ENCODE results near the gene RPL37.
"Not testable (repeated sequence)": the region's sequence is repeated elsewhere in the genome, so short reads cannot be mapped to it uniquely, and the experiment has no call there.

RPL37 gene

DNA sequence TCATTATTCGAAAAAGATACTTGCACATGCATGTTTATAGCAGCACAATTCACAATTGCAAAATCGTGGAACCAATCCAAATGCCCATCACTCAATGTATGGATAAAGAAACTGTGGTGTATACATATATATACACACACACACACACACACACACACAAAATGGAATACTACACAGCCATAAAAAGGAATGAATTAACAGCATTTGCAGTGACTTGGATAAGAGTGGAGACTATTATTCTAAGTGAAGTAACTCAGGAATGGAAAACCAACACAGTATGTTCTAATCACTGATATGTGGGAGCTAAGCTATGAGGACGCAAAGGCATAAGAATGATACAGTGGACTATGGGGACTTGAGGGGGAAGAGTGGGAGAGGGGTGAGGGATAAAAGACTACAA is 40.1 kb downstream of the RPL37 start:
- not testable (repeated sequence) for DNase-seq

DNA sequence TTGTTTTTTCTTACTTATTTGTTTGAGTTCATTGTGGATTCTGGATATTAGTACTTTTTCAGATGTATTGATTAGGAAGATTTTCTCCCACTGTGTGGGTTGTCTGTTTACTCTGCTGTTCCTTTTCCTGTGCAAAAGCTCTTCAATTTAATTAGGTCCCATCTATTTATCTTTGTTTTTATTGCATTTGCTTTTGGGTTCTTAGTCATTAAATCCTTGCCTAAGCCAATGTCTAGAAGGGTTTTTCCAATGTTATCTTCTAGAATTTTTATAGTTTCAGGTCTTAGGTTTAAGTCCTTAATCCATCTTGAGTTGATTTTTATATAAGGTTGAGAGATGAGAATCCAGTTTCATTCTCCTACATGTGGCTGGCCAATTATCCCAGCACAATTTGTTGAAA is 40.7 kb downstream of the RPL37 start:
- DNase-seq: not testable (repeated sequence)

DNA sequence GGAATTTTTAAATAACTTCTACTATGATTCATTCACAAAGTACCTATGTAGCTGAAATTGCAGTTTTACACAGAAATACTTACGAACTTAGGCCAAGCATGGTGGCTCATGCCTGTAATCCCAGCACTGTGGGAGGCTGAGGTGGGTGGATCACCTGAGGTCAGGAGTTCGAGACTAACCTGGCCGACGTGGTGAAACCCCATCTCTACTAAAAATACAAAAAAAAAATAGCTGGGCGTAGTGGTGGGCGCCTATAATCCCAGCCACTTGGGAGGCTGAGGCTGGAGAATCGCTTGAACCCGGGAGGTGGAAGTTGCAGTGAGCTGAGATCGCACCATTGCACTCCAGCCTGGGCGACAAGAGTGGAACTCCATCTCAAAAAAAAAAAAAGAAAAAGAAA is 42.3 kb downstream of the RPL37 start:
- not testable (repeated sequence) for DNase-seq

DNA sequence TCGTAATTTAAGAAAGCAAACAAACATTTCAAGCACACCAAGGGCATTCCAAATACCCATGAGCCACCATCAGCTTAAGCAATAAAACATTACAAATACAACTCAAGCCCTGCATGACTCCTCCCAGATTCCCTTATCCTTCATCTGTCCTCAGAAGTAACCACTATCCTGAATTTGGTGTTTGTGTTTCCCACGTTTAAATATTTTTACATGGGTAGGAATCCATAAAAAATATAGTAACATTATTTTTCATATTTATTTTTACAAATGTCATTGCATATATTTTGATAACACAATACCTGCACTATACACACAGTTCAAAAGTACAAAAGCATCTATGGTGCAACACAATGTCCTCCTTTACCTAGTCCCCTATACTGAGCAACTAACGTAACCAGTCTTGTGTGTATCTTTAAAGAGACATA is 43.3 kb downstream of the RPL37 start:
- no peak for DNase-seq

DNA sequence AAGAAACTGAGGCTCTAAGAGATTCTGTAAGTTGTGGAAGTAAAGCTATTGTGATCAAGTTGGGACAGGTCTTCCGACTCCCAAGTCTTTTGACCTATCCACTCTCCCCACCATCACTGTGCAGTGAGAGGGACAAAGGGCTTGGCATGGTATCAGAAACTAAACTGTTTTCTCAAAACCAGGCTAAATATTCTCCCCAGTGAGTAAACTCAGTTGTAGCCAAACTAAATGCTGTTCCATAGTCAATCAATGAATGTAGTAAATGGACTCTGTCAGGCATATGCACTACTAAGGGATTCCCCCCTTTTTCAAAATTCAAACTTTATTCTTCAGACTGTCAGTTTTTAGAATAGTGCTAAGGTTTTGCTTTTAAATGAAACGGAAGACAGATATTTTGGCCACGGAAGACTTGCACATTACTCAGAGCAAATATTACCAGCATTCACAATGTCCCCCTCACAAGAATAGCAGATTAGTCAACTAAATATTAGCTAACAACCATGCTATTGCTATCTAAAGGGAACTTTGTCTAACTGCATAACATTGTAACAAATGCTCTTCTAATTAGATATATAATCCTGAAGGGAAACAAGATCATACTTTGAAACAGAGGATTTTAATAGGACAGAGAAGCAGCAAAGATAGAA is 44.0 kb downstream of the RPL37 start:
- no peak for DNase-seq

DNA sequence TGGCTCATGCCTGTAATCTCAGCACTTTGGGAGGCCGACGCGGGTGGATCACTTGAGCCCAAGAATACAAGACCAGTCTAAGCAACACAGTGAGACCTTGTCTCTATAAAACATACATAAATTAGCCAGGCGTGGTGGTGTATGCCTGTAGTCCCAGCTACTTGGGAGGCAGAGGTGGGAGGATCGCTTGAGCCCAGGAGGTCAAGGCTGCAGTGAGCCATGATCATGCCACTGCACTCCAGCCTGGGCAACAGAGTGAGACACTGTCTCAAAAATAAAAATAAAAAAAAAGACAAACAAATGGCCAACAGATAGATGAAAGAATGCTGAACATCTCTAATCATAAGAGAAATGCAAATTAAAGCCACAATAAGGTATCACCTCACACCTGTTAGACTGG is 46.1 kb downstream of the RPL37 start:
- DNase-seq: not testable (repeated sequence)

DNA sequence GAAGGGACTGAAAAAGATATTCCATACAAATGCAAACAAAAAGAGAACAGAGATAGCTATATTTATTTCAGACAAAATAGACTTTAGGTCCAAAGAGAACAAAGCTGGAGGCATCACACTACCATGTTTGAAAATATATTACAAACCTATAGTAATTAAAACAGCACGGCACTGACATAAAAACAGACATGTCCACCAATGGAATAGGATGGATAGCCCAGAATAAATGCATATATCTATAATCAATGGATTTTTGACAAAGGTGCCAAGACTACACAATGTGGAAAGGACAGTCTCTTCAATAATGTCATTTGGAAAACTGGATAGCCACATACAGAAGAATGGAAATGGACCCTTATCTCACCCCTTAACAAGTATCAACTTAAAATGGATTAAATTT is 47.0 kb downstream of the RPL37 start:
- DNase-seq: no peak

DNA sequence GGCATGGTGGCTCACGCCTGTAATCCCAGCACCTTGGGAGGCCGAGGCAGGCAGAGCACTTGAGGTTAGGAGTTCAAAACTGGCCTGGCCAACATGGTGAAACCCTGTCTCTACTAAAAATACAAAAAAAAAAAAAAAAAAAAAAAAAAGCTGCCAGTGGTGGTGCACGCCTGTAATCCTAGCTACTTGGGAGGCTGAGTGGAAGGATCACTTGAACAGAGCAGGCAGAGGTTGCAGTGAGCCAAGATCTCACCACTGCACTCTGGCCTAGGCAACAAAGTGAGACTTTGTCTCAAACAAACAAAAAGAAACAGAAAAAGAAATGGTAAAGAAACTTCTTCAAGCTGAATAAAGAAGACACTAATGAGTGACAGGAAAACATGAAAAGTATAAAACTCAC is 48.4 kb downstream of the RPL37 start:
- DNase-seq: not testable (repeated sequence)

DNA sequence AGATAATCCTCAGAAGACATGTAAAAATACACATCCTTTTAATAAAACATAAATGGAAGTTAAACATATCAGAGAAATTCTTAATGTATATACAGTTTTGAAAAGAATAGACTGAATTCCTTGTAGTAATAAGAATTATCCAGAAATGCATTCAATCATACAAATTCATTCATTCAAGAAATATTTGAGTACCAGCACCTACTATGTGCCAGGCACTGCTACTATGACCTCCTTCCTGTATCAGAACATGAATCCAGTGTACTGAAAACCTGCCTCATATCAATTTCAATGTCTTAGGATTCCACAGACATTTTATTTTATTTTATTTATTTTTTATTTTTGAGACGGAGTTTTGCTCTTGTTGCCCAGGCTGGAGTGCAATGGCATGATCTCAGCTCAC is 50.1 kb downstream of the RPL37 start:
- no peak for DNase-seq

DNA sequence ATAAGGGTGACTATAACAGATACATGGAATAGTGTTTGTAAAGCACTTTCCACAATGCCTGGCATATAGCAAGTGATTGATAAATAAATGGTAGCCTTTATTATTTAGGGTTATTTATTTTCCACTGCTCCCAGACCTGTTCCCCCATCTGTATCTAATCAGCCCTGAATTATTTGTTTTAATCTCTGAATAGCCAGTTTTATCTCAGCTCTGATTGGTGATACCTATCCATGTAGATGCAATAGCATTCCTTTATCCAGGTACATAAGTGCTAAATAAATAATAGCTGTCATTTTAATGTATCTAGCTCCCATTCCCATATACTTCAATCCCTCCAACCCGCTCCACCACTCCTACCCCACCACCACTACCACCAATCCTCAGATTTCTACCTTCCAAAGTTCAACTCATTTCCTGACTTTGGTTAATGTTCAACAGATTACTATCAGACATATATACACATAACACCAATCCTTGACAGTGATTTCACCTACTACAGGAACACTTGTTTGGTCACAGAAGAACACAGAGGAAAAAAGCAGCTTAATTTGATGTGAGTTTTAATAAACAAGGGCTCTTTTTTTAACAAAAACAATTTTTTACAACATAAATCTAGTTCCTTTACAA is 50.9 kb downstream of the RPL37 start:
- no peak for DNase-seq

DNA sequence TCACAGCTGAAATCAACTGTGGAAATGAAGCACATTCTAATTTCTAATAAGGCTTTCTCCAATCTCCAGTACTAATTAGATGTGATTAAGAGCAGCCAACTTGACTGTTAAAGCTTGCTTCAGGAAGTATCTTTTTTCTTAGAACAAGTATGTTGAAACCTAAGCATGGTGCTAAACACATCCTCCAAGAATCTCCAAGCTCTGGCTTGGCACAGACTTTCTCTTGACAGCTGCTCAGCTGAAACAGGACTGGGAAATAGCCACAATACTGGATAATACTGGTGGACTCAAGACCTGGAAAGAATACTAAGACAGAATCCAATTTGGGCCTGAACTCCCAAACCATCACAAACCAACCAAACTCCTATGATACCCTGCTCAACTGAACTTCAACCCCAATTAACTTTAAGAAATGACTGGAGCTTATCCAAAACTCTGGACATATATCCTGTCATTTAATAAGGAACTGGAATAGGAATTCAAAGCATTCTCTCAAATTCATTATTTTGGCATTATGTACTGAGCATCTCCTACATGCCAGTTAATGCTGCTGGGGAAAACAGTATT is 53.1 kb downstream of the RPL37 start:
- DNase-seq: no peak

DNA sequence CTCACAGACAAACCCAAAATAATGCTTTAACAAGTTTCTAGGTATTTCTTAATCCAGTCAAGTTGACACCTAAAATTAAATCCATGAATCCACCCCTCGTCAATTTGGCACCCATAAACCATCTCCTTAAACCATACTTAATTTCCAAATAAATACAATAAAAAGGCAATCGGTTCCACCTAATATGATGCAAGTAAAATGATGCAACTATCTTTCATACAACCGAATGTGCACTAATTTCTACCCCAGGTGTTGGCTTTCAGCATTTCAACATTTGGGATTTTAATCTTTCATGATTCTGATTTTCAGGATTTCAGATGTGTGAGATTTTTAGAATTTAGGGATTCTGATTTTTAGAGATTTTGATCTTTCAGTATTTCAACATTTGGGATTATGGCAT is 54.2 kb downstream of the RPL37 start:
- DNase-seq: no peak

DNA sequence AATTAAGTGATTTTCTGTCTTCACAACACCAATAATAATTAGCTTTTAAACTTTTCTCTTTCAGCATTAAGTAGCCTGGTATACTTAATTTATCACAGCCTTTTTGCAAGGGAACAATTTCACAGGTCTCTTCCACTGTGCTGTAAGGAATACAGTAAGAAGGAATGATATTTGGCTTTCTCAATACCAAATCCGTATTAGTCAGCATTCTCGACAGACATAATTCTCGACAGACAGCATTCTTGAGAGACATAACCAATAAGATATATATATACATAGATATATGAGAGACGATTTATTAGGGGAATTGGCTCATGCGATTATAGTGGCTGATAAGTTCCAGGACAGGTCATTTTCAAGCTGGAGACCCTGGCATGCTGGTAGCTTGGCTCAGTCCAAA is 54.8 kb downstream of the RPL37 start:
- no peak for DNase-seq

DNA sequence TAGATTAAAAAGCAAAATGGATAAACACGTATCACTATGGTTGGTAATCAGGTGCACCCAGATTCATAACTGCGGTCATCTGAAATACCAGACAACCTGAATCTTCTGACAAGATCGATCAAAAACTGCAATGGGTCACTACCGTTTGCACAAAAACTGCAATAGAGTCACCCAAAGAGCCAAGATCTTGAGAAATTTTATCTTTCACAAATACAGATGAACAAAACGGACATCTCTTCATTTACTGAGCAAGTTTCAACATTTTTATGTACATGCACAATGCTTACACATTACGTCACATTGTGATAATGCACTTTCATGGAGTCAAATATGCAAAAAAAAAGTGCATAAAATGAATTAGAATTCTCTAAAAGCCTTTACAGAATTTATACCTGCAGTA is 55.5 kb downstream of the RPL37 start:
- no peak for DNase-seq

DNA sequence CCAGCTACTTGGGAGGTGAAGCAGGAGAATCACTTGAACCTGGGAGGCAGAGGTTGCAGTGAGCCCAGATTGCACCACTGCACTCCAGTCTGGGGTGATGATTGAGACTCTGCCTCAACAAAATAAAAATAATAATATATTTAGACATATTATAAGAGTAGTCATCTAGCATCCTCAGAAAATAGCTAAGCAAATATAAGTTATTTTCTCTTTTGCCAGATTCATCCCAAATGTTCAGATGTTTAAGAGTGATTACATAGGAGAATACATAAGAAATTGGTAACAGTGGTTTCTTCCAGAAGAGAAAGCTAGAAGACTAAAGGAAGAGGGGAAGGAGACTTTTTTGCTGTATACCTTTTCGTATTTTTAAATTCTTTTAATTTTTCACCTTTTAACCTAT is 56.9 kb downstream of the RPL37 start:
- no peak for DNase-seq

DNA sequence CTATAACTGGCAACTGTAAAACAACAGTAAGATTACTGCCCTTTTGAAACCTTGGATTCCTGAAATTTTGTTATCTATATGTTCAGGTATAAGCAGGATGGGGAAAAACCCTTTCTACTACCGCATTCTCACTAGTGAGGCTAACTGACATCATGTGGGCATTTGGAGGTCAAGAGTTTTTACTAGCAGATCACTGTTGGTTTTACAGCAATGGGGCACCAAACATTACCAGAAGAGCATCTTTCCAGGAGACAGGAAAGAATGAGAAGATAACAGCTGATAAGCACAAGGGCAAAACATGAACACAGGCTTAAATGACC is 58.4 kb downstream of the RPL37 start:
- no peak for DNase-seq

DNA sequence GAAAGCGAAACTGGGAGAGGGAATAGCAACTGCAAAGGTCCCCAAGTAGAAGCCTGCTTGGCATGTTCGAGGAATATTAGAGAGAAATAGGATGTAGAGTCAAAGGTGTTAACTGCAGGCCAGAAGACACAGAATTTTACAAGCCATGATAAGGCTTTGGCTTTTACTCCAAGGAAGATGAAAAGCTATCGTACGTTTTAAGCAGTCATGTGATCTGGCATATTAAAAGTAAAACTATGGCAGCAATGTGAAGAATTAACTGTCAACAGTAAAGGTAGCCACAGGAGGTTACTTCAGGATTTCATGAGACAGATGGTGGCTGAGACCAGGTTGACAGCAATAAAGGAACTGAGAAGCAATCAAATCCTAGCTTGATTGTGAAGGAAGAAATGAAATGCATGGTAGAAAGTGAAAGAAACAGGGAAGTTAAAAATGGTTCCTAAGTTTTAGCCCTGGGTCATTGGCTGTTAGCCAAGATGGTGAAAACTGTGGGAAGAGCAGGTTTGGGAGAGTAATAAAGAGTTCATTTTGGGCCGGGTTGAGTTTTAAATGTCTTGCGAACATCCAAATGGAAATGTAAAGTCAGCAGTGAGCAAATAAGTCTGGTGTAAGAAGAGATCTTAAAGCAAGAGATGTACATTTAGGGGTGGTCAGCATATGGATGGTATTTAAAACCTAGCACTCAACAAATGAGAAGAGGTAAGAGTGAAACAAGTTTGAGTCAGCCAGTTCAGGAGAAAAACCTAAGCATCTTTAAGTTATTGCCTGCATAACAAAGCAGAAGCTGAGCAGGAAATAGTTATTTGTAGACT is 59.0 kb downstream of the RPL37 start:
- DNase-seq: no peak
